GM03348 (cell line): ENCODE results near the gene MSANTD1.

Experiments
- DNase-seq: peaks from one replicate; pipeline ENCODE4 v3.0.0; 2012; ENCODE audit warnings: low spot score

Gene MSANTD1

DNA sequence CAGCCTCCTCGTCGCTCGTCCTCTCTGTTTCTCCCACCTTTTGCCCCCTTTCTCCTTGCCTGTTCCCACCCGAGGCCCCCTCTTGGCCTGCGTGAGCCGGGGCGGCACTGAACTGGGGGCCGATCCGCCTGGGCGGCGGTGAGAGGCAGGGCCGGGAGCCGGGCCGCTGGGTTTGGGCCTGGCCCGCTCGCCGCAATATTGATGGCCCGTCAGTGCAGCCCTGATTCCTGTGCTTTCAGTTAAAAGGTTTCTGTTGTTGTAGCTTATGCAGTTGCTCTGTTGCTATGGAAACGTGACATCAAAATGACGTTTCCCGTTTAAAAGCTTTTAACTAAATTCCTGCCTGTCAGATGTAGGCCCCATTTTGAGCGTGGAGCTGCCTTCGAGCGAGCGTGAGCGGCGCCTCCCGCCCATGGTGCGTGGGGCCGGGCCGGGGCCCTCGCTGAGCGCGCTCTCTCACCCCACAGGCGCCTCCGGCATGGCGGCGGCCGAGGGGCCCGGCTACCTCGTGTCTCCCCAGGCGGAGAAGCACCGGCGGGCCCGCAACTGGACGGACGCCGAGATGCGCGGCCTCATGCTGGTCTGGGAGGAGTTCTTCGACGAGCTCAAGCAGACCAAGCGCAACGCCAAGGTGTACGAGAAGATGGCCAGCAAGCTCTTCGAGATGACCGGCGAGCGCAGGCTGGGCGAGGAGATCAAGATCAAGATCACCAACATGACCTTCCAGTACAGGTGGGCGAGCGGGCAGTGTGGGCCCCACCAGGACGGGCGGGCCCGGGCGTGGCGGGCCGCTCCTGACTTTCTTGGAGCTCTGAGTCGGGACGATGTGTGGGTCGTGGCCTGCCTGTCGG, at the start of gene MSANTD1:
MSANTD1 (plus strand) TSS at position 349 of the 851 bp plus-strand sequence; CDS start at position 413, 64 bp downstream.
- no peak for DNase-seq

GRCh38 chr4:3199653-3200422, 49.1 kb upstream of the MSANTD1 start:
- DNase-seq, result peak; percentile 83

DNA sequence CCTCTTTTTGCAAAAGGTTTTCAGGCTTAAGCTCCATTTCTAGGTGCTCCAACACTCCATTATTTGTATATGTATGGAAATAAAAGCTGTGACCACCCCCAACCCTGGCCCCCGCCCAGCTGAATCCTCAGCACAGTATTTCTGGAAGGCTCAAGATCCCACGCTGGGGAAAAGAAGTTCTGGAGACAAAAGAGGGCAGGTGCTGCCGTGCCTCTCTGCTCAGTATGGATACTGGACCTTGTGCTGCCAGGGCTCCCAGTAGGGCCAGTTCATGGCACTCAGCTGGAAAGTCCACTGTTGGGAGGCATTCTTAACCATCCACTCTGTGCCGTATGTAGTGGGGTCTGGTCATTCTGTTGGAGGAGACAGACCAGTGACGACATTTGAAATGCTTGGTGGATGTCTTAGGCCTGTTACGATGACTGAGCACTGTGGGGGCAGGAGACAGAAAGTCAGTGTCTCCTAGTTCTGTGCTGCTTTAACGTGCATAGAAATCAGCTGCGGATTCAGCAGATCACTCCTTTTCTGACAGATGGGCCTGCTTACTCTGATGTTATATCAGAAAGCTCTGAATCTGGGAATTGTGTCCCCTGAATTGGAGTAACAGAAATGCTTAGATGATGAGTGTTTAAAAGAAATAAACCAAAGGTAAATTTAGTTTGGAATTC, 48.4 kb upstream of the MSANTD1 start:
- DNase-seq, result no peak

DNA sequence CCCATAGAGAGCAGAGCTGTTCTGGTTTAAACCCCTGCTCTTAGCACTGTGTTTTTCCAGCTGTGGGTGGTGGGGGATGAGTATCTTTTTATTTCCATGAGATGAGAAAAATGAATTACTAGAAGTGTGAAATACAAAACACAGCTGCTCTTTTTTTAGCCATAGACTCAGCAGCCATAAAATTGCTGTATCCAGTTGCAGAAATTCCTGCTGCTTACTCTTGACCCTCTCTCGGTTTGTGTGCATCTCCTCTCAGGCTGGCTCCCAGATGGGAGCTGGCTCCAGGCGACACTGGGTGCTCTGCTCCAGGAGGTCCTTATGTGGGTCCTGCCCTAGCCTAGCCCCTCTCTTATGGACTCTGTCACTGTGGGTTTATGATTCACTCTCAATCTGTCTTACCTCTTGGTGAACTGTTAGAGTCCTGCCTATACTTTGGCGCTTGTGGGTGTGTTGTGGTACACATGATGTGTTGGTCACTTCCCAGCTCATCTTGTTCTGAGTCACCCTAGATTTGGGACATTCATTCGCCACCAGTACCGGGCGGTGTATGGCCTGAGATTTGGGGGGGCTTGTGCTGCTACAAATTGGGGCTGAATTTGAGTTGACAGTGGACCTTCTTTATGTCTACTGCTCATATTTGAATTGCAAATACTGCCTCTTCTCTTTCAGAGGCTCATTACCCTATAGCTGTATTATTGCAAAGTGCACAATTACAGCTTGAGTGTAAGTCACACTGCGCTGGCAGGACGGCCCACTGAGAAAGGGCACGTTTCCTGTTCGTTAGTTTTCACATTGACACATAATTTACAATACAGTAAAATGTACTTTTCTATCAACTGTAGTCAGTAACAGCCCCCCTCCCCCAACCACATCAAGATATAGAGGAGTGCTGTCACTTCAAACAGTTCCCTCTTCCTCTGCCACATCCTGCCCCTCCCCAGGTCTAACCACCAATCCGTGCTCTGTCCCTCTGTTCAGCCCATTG, 46.9 kb upstream of the MSANTD1 start:
- peak; percentile 20 for DNase-seq

GRCh38 chr4:3202836-3203820, 45.8 kb upstream of the MSANTD1 start:
- DNase-seq, result peak; percentile 28

DNA sequence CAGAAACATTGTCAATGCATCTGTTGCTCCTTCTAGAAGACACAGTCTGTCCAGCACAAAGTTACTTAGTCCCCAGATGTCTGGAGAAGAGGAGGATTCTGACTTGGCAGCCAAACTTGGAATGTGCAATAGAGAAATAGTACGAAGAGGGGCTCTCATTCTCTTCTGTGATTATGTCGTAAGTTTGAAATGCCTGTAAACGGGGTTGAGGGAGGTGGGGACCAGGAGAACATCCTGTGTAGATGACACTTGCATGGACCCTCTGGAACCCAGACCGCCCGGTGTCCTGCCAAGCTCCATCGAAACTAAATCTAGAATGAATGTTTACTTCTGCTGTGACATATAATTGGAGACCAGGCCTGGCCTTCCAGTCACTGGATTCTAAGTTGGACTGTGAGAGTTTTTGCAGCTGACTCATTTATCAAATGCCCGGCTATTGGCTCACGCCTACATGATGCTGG, 45.0 kb upstream of the MSANTD1 start:
- peak; percentile 76 for DNase-seq

- no peak for DNase-seq
These were observed 43.0 kb upstream of the MSANTD1 start for GRCh38 chr4:3205995-3206394.

GRCh38 chr4:3206439-3207100, 42.4 kb upstream of the MSANTD1 start:
- DNase-seq, result no peak

GRCh38 chr4:3207531-3208037, 41.4 kb upstream of the MSANTD1 start:
- peak; percentile 37 for DNase-seq

GRCh38 chr4:3208826-3209225, 40.1 kb upstream of the MSANTD1 start:
- DNase-seq, result no peak

DNA sequence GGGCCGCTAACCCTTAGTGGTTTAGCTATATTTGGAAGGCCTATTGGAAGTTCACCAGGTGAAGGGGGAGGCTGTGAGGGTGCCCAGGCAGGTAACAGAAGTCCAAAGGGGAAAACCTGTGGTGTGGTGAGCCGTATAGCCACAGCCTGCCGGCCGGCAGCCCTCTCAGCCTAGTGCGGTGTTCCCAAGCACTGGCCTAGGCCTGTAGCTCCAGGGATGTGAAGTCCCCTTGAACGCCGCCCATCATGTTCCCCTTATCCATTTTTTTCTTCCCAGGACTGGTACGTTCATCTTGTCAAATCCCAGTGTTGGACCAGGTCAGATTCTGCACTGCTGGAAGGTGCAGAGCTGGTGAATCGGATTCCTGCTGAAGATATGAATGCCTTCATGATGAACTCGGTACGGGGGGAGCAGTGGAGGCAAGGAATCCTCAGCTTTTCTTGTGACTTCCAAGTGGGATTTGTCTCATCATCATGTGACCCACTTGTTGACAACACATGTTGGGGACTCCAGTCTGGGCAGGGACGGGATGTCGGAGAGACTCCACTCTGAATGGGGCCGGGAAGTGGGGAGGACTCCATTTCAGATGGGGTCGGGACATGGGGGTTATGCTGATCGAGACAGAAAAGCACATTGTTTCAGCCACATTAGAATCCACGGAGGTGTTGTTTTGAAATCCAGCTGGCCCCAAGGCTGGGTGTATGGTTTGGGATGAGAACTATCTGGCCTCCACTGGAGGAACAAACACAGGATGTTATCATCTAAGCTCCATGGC, 39.2 kb upstream of the MSANTD1 start:
- DNase-seq, result no peak

GRCh38 chr4:3210467-3210866, 38.5 kb upstream of the MSANTD1 start:
- no peak for DNase-seq

DNA sequence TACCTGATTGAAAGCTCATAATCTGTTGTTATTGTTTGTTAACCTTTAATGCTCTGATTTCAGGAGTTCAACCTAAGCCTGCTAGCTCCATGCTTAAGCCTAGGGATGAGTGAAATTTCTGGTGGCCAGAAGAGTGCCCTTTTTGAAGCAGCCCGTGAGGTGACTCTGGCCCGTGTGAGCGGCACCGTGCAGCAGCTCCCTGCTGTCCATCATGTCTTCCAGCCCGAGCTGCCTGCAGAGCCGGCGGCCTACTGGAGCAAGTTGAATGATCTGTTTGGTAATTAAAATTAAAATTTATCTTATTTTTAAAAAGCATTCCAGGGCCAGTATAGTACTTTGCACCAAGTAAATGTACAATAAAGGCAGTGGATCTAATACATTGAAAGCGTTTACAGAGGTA, 37.1 kb upstream of the MSANTD1 start:
- DNase-seq, result no peak

GRCh38 chr4:3212391-3213105, 36.4 kb upstream of the MSANTD1 start:
- no peak for DNase-seq

- DNase-seq, result no peak
These were observed 35.9 kb upstream of the MSANTD1 start for GRCh38 chr4:3213106-3213425.

DNA sequence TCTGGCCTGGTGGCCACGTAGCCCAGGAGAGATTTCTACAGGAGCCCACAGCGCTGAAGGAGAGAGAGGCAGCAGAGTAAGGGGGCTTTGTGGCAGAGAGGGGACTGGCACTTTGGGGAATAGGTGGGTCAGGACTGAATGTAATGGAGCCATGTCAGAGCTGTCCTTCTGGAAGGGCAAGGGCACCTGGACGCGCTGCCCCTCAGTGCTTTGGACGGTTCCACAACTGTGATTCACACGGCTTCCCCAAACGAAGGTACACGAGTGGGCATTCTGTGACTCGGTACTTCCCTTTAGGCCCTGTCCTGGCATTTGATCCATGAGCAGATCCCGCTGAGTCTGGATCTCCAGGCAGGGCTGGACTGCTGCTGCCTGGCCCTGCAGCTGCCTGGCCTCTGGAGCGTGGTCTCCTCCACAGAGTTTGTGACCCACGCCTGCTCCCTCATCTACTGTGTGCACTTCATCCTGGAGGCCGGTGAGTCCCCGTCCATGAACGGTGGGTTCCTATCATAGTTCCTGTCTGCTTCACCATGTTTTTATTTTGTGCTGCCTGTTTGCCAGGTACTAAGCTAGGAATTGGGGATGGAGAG, 35.2 kb upstream of the MSANTD1 start:
- DNase-seq, result no peak

GRCh38 chr4:3215256-3215655, 33.7 kb upstream of the MSANTD1 start:
- no peak for DNase-seq

GRCh38 chr4:3215733-3216132, 33.2 kb upstream of the MSANTD1 start:
- no peak for DNase-seq
